NT2/D1 (cell line): ENCODE data around the gene HOXC10.

ENCODE experiments used
- DNase-seq: peaks from one replicate; pipeline ENCODE4 v3.0.0-alpha.2; 2011; ENCODE audit warnings: low read depth, low spot score
- H3K27me3 ChIP-seq: 2 replicates; pipeline ENCODE4 v1.6.0; 2011; ENCODE audit warnings: mild to moderate bottlenecking; ENCODE audit not compliant: insufficient read length, insufficient read depth
- H3K36me3 ChIP-seq: 2 replicates; pipeline ENCODE4 v1.6.1; 2011; ENCODE audit warnings: mild to moderate bottlenecking, low read length, mixed read lengths; ENCODE audit not compliant: insufficient read depth, insufficient read length
- H3K4me1 ChIP-seq: 2 replicates; pipeline ENCODE4 v1.5.1; 2011; ENCODE audit not compliant: insufficient read depth, insufficient read length
- H3K4me3 ChIP-seq: 2 replicates; pipeline ENCODE4 v1.5.1; 2011; ENCODE audit warnings: low read depth; ENCODE audit not compliant: insufficient read length
- H3K9ac ChIP-seq: 2 replicates; pipeline ENCODE4 v1.6.0; 2011; ENCODE audit warnings: low read depth; ENCODE audit not compliant: insufficient read length
- H3K9me3 ChIP-seq: 2 replicates; pipeline ENCODE4 v1.5.1; 2011; ENCODE audit warnings: mild to moderate bottlenecking, low read length; ENCODE audit not compliant: insufficient read depth
- SUZ12 ChIP-seq: IDR thresholded peaks from 2 replicates; pipeline ENCODE4 v1.6.1; 2011; ENCODE audit not compliant: insufficient read length, insufficient read depth; ENCODE audit errors: extremely low read depth
- YY1 ChIP-seq: IDR thresholded peaks from 2 replicates; pipeline ENCODE4 v1.6.1; 2011; ENCODE audit not compliant: insufficient read length, insufficient read depth
- ZNF274 ChIP-seq: IDR thresholded peaks from 2 replicates; pipeline ENCODE4 v1.6.1; 2011; ENCODE audit warnings: mild to moderate bottlenecking, low read depth, low read length

The HOXC10 gene

GRCh38 chr12:54010053-54010971 is 25.4 kb downstream of the HOXC10 start:
- no peaks in the 10 kb centered on the region for H3K36me3 ChIP-seq
- H3K27me3 ChIP-seq, result peaks cover 97% of the 10 kb centered on the region
- H3K9me3 ChIP-seq, result no peaks in the 10 kb centered on the region
- no peak for DNase-seq
- peaks cover 3% of the 10 kb centered on the region for H3K4me1 ChIP-seq
- H3K4me3 ChIP-seq, result no peak overlapping the region
- TF ChIP-seq YY1 (no peak), ZNF274 (no peak), SUZ12 (no peak)
- no peak overlapping the region for H3K9ac ChIP-seq

- H3K4me3 ChIP-seq, result no peak overlapping the region
- no peaks in the 10 kb centered on the region for H3K9me3 ChIP-seq
- H3K4me1 ChIP-seq, result peaks cover 3% of the 10 kb centered on the region
- H3K36me3 ChIP-seq, result no peaks in the 10 kb centered on the region
- H3K27me3 ChIP-seq, result peaks cover 97% of the 10 kb centered on the region
- TF ChIP-seq YY1 (no peak), ZNF274 (no peak), SUZ12 (no peak)
- no peak for DNase-seq
- no peak overlapping the region for H3K9ac ChIP-seq
Observed at GRCh38 chr12:54010972-54011664, 26.2 kb downstream of the HOXC10 start.

DNA sequence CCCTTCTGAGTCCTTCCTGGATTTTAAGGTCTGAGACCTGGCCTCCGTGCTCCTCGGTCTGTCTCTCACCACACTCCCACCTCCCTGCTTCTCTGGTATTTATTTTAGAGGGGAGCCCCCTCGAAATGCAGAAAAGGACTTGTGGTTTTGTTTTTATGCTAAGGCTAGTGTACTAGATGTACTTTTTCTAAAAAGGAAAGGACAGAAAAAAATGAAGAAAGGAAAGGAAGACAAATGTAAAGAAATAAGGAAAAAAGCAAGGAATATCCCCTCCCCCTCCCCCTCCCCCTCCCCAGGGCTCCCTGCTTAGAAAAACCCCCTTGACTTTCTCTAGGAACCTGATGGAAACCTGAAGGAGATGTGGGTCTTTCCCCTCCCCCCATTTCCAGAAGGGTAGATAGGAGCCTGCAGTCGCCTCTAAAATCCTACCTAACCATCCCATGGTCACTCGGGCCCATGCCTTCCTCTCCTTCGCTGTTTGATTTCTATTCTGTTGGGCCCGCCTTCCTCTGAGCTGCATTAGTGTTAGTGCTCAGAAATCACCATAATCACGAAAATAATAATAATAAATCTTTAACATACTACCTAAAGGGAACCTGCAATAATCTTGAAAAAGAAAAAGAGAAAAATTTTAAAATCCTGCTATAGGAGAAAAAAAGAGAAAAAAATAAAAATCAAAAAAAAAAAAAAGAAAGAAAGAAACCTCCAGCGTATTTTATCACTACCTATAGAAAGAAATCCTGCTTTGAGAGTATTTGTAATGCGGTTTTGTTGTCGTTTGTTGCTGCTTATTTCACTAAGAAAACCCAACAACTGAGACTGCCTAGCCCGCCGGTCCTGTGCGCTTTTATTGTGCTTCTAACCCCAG is 27.0 kb downstream of the HOXC10 start:
- no peak overlapping the region for H3K4me3 ChIP-seq
- no peaks in the 10 kb centered on the region for H3K9me3 ChIP-seq
- TF ChIP-seq YY1 (no peak), SUZ12 (no peak), ZNF274 (no peak)
- peaks cover 3% of the 10 kb centered on the region for H3K4me1 ChIP-seq
- H3K9ac ChIP-seq, result no peak overlapping the region
- no peaks in the 10 kb centered on the region for H3K36me3 ChIP-seq
- DNase-seq, result no peak
- H3K27me3 ChIP-seq, result peaks cover 96% of the 10 kb centered on the region

GRCh38 chr12:54012631-54013409 is 27.9 kb downstream of the HOXC10 start:
- DNase-seq, result no peak
- no peak overlapping the region for H3K9ac ChIP-seq
- no peak overlapping the region for H3K4me3 ChIP-seq

GRCh38 chr12:54014377-54015017 is 29.6 kb downstream of the HOXC10 start:
- DNase-seq, result no peak
- TF ChIP-seq SUZ12 (peak; percentile 98), ZNF274 (no peak), YY1 (no peak)
- Histone ChIP-seq H3K9ac (no peak overlapping the region), H3K36me3 (no peaks in the 10 kb centered on the region), H3K4me3 (no peak overlapping the region), H3K27me3 (peaks cover 98% of the 10 kb centered on the region), H3K9me3 (no peaks in the 10 kb centered on the region), H3K4me1 (peaks cover 4% of the 10 kb centered on the region)

More at GRCh38 chr12:54012631-54013409, 27.9 kb downstream of the HOXC10 start:
- no peaks in the 10 kb centered on the region for H3K36me3 ChIP-seq
- H3K4me1 ChIP-seq, result peaks cover 3% of the 10 kb centered on the region
- TF ChIP-seq SUZ12 (peak; percentile 58), YY1 (no peak), ZNF274 (no peak)
- H3K9me3 ChIP-seq, result no peaks in the 10 kb centered on the region
- peaks cover 96% of the 10 kb centered on the region for H3K27me3 ChIP-seq
